Thymus (tissue), 14 donors: ENCODE measurements around the gene SLC12A6. TPM values are rescaled to one million over a fixed set of nuclear protein-coding genes. Genes with fewer than 3 reads are reported as not detected.
"Not testable (repeated sequence)": the region's sequence is repeated elsewhere in the genome, so short reads cannot be mapped to it uniquely, and the experiment has no call there.

Source experiments
- DNase-seq, 9 donors: peaks; one replicate each; pipeline ENCODE4 v3.0.0-alpha.2; 2013; ENCODE audit warnings: low spot score in 9 of 9, low read depth in 6 of 9, missing footprints in 1 of 9
- H3K27ac ChIP-seq, 2 donors: one replicate each; pipeline ENCODE4 v1.5.1; 2013; ENCODE audit warnings: control low read depth in 1 of 2, low read depth in 1 of 2, low read length in 1 of 2, mild to moderate bottlenecking in 1 of 2, moderate library complexity in 1 of 2
- H3K27me3 ChIP-seq, 2 donors: one replicate each; pipeline ENCODE4 v1.5.1; 2013; ENCODE audit warnings: low read length in 1 of 2; ENCODE audit not compliant: control insufficient read depth in 2 of 2, insufficient read depth in 1 of 2
- H3K36me3 ChIP-seq, 2 donors: one replicate each; pipeline ENCODE4 v1.5.1; 2013; ENCODE audit warnings: low read length in 1 of 2, mild to moderate bottlenecking in 1 of 2, moderate library complexity in 1 of 2; ENCODE audit not compliant: control insufficient read depth in 2 of 2, insufficient read depth in 2 of 2
- H3K4me1 ChIP-seq, 2 donors: one replicate each; pipeline ENCODE4 v1.5.1; 2013; ENCODE audit warnings: low read length in 2 of 2; ENCODE audit not compliant: control insufficient read depth in 2 of 2, insufficient read depth in 2 of 2
- H3K4me3 ChIP-seq, 2 donors: one replicate each; pipeline ENCODE4 v1.5.1; 2013; ENCODE audit warnings: low read length in 2 of 2, control low read depth in 1 of 2, mild to moderate bottlenecking in 1 of 2
- H3K9me3 ChIP-seq, 2 donors: one replicate each; pipeline ENCODE4 v1.5.1; 2013; ENCODE audit warnings: low read length in 1 of 2, mild to moderate bottlenecking in 1 of 2; ENCODE audit not compliant: control insufficient read depth in 2 of 2, insufficient read depth in 1 of 2
- WGBS: extraction: QIAGEN DNeasy Blood & Tissue Kit; methylation state at CpG from one replicate; pipeline ENCODE4 v1.1.7; 2013; 5-methylcytosine and 5-hydroxymethylcytosine counted together
- long read RNA-seq, 10 donors: transcript quantifications; one replicate each; lab custom pipeline, GENCODE V29; 2026
- polyA plus RNA-seq: library from polyadenylated mRNA; stranded (reverse); fragments of 200-250 nt; gene quantifications from one replicate; pipeline ENCODE4 v1.2.3, GENCODE V29; 2013
- total RNA-seq: library from RNA; stranded (reverse); fragments of 120-200 nt; gene quantifications from one replicate; pipeline ENCODE4 v1.2.4, GENCODE V29; 2013
- donor health status: healthy.

The SLC12A6 gene
- total RNA-seq: 13.5 TPM
- polyA plus RNA-seq: 9.7 TPM
- long read RNA-seq, donor 1, partial matches to known transcripts: 0 of 12 reads
- long read RNA-seq, donor 1, other reads (novel, unspliced or antisense): 12 of 12 reads
- long read RNA-seq, donor 2: 0 reads
- long read RNA-seq, donor 3: 0 reads
- long read RNA-seq, donor 4: 0 reads
- long read RNA-seq, donor 5, full-length matches to known transcripts: 2 of 2 reads
- long read RNA-seq, donor 5, partial matches to known transcripts: 0 of 2 reads
- long read RNA-seq, donor 5, other reads (novel, unspliced or antisense): 0 of 2 reads
- long read RNA-seq, donor 6, full-length matches to known transcripts: 1 of 1 reads
- long read RNA-seq, donor 6, partial matches to known transcripts: 0 of 1 reads
- long read RNA-seq, donor 6, other reads (novel, unspliced or antisense): 0 of 1 reads
- long read RNA-seq, donor 7, partial matches to known transcripts: 0 of 2 reads
- long read RNA-seq, donor 7, other reads (novel, unspliced or antisense): 0 of 2 reads
- long read RNA-seq, donor 8: 0 reads
- long read RNA-seq, donor 9, partial matches to known transcripts: 0 of 1 reads
- long read RNA-seq, donor 9, other reads (novel, unspliced or antisense): 0 of 1 reads
- long read RNA-seq, donor 10, partial matches to known transcripts: 67 of 113 reads
- long read RNA-seq, donor 10, other reads (novel, unspliced or antisense): 46 of 113 reads

DNA sequence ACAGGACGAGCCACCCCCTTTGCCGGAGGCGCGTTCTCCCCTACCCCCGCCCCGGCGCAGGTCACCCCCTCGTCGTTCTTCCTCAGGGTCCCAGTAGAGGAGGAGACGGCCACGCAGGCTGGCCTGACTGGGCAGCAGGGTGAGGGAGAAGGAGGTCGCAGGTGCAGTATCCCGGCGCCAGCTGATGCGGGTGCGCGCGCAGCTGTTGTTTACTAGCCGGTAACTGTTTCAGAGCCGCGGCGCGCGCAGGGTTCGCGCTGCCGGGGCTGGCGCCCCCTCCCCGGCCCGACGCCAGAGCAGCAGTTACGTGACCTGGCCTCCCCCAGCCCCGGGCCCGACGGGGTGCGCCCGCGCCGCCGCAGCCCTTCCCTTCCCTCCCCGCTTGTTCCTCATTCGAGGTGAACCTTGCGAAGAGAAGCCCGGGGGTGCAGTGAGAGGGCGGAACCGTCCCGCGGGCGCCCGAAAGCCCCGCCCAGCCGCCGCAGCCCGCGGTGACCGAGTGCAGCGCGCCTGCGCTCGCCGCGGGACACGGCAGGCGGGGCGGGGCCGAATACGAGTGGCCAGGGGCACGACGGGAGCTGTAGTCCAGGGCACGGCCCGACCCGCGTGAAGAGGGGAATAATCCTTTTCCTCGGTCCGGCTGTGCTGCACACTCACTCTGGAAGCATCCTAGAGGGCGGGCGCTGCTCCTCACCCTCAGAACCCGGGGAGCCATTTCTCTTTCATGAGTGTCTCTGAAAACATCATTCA is at the start of gene SLC12A6:
Gene SLC12A6, minus strand, starts transcription at position 225 of the 750 bp plus-strand sequence. CDS start 1,101 bp downstream, outside the sequence.
- peaks cover 10 to 36% of the 10 kb centered on the region in 2 donors for H3K4me1 ChIP-seq
- under 1% methylated on average over 78 of the region's 78 CpGs for WGBS
- peak within 1 kb of the TSS; percentile 95 to 97 for H3K27ac ChIP-seq
- H3K4me3 ChIP-seq: peak within 1 kb of the TSS; percentile 73 to 89
- peaks cover 7 to 17% of the 10 kb centered on the region in 2 donors for H3K36me3 ChIP-seq
- peak in 8 of 9 donors; percentile 66 to 94 (median 87) for DNase-seq
- H3K27me3 ChIP-seq: no peaks in the 10 kb centered on the region
- no peaks in the 10 kb centered on the region for H3K9me3 ChIP-seq

DNA sequence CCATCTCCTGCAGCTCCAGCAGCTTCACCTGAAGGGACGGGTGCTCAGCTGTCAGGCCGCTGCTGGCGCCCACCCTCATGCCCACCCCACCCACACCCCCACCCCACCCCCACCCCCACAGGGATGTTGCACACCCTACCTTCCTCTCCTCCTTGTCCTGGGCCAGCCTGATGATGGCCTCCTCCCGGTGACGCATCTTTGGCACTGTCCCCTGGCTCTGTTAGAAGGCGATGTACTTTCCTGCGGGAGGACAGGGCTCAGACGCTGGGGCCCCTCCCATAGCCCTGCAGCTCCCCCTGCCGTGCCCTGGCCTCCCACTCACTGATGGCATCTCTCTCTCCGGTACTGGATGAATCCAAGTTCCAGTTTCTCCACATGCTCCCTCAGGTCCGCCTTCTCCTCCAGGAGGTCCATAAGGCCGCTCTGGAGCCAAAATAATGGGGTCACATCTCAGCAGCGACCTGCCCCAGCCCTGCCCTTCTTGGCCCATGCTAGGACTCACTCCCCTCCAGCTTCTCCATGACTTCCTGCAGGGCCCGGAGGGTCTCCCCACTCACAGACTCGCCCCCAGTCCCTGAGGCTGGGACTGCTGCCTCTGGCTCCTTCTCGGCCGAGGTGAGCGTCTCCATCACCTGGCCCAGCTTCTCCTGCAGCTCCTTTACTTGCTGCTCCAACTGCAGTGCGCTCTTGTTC is 44.4 kb upstream of the SLC12A6 start:
- not testable (repeated sequence) for H3K4me1 ChIP-seq, H3K9me3 ChIP-seq, DNase-seq, H3K27me3 ChIP-seq, H3K36me3 ChIP-seq, H3K27ac ChIP-seq, H3K4me3 ChIP-seq
- no CpG with 5 or more reads among the region's 19 CpGs for WGBS

GRCh38 chr15:34380491-34380890 is 42.9 kb upstream of the SLC12A6 start:
- H3K36me3 ChIP-seq, H3K9me3 ChIP-seq, H3K27ac ChIP-seq, H3K4me1 ChIP-seq, H3K27me3 ChIP-seq, H3K4me3 ChIP-seq, DNase-seq: not testable (repeated sequence)
- 98% methylated on average over 4 of the region's 4 CpGs for WGBS

DNA sequence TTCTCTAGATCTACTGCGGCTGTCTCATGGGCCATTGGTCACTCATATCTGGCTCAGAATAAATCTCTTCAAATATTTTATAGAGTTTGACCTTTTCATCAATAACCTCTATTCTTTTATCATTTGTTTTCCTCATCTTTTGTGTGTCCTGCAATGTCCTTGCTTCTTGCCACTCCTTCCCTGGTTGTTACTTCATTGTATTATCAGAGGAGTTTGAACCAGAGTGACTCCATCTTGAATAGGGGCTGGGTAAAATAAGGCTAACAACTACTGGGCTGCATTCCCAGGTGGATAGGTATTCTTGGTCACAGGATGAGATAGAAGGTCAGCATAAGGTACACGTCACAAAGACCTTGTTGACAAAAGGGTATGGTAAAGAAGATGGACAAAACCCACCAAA is 39.3 kb upstream of the SLC12A6 start:
- Histone ChIP-seq H3K4me1 (no peaks in the 10 kb centered on the region), H3K36me3 (no peaks in the 10 kb centered on the region), H3K4me3 (no peak overlapping the region), H3K27ac (no peak overlapping the region), H3K27me3 (no peaks in the 10 kb centered on the region), H3K9me3 (no peaks in the 10 kb centered on the region)
- WGBS: 98% methylated on average over 2 of the region's 2 CpGs
- no peak for DNase-seq

- not testable (repeated sequence) for H3K4me3 ChIP-seq, H3K36me3 ChIP-seq, H3K4me1 ChIP-seq, H3K9me3 ChIP-seq, H3K27ac ChIP-seq, DNase-seq, H3K27me3 ChIP-seq
- WGBS: over 99% methylated on average over 2 of the region's 2 CpGs
Measured at GRCh38 chr15:34375541-34375940, 38.0 kb upstream of the SLC12A6 start.

- 97% methylated on average over 2 of the region's 2 CpGs for WGBS
- DNase-seq: no peak
- H3K9me3 ChIP-seq: no peaks in the 10 kb centered on the region
- no peaks in the 10 kb centered on the region for H3K36me3 ChIP-seq
- no peak overlapping the region for H3K27ac ChIP-seq
- H3K27me3 ChIP-seq: no peaks in the 10 kb centered on the region
- no peaks in the 10 kb centered on the region for H3K4me1 ChIP-seq
- no peak overlapping the region for H3K4me3 ChIP-seq
Measured at GRCh38 chr15:34374816-34375215, 37.2 kb upstream of the SLC12A6 start.

DNA sequence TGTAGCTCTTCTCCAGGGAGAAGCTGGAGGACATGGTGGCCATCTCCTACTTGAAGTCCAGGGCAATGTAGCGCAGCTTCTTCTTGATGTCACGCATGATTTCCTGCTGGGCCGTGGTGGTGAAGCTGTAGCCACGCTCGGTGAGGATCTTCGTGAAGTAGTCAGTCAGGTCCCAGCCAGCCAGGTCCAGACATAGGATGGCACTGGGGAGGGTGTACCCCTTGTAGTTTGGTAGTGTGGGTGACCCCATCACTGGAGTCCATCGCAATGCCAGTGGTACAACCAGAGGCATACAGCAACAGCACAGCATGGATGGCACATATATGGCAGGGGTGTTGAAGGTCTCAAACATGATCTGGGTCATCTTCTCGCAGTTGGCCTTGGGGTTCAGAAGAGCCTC is 36.4 kb upstream of the SLC12A6 start:
- Histone ChIP-seq H3K4me1 (no peaks in the 10 kb centered on the region), H3K27me3 (no peaks in the 10 kb centered on the region), H3K9me3 (no peaks in the 10 kb centered on the region), H3K36me3 (no peaks in the 10 kb centered on the region), H3K4me3 (no peak overlapping the region), H3K27ac (no peak overlapping the region)
- WGBS: 68% methylated on average over 8 of the region's 8 CpGs
- no peak for DNase-seq

- Histone ChIP-seq H3K4me1 (peaks cover 10 to 14% of the 10 kb centered on the region in 2 donors), H3K27ac (no peak overlapping the region), H3K9me3 (no peaks in the 10 kb centered on the region), H3K36me3 (no peaks in the 10 kb centered on the region), H3K27me3 (no peaks in the 10 kb centered on the region), H3K4me3 (no peak overlapping the region)
- WGBS: 50% methylated on average over 2 of the region's 2 CpGs
- DNase-seq: no peak
Measured at GRCh38 chr15:34370643-34371042, 33.1 kb upstream of the SLC12A6 start.
